K562 (cell line): Measurements from ENCODE around the gene CLTA. TPM values are rescaled to one million over a fixed set of nuclear protein-coding genes. Genes with fewer than 3 reads are reported as not detected.

Source experiments
- ARID3A ChIP-seq: IDR thresholded peaks from 2 replicates; pipeline ENCODE4 v1.6.1; 2012; ENCODE audit warnings: low read depth, low read length, improper control_type of control experiment, borderline replicate concordance
- CBFA2T2 ChIP-seq: fragments of 450-650 bp; conservative IDR thresholded peaks from 2 replicates; pipeline ENCODE4 v1.6.1; 2017; ENCODE audit warnings: mild to moderate bottlenecking
- CTCFL ChIP-seq: IDR thresholded peaks from 2 replicates; pipeline ENCODE4 v1.6.1; 2011; ENCODE audit warnings: borderline replicate concordance, low read depth, mild to moderate bottlenecking, moderate library complexity, low read length; ENCODE audit not compliant: insufficient read depth, poor library complexity, severe bottlenecking
- FIP1L1 ChIP-seq: fragments of 200-400 bp; formaldehyde crosslinking; IDR thresholded peaks from 2 replicates; pipeline ENCODE4 v1.6.1; 2018; ENCODE audit warnings: mild to moderate bottlenecking, low read depth, low read length; ENCODE audit not compliant: poor library complexity, severe bottlenecking
- GTF2F1 ChIP-seq: IDR thresholded peaks from 2 replicates; pipeline ENCODE4 v1.6.1; 2011; ENCODE audit warnings: low read depth, low read length, improper control_type of control experiment
- KDM1A ChIP-seq, 2 experiments: fragments of 450-650 bp; IDR thresholded peaks; 2 replicates each; pipeline ENCODE4 v1.6.1; 2016; ENCODE audit warnings: mild to moderate bottlenecking in 2 of 2
- POLR2AphosphoS2 ChIP-seq: IDR thresholded peaks from 2 replicates; pipeline ENCODE4 v1.6.1; 2012; ENCODE audit warnings: low read length, improper control_type of control experiment
- RBM34 ChIP-seq: fragments of 200-400 bp; formaldehyde crosslinking; IDR thresholded peaks from 2 replicates; pipeline ENCODE4 v1.6.1; 2018; ENCODE audit warnings: low read length, borderline replicate concordance; ENCODE audit not compliant: insufficient read depth
- RFX1 ChIP-seq: fragments of 450-650 bp; IDR thresholded peaks from 2 replicates; pipeline ENCODE4 v1.6.1; 2016; ENCODE audit warnings: mild to moderate bottlenecking, moderate library complexity
- SRF ChIP-seq, 2 experiments: fragments of 250-450, 450-650 bp in 1 of 2; sonication (Bioruptor Pico) in 1 of 2; sonication (generic) in 1 of 2; formaldehyde crosslinking; IDR thresholded peaks; 2 replicates each; pipeline versions ENCODE4 v1.5.0 to v1.5.1; 2020 to 2022; ENCODE audit warnings: mild to moderate bottlenecking in 1 of 2, missing genetic modification reagents in 1 of 2
- SUPT5H ChIP-seq: fragments of 450-650 bp; IDR thresholded peaks from 2 replicates; pipeline ENCODE4 v1.6.1; 2016
- ZFP91 ChIP-seq: sonication (generic); formaldehyde crosslinking; IDR thresholded peaks from 2 replicates; pipeline ENCODE4 v1.8.0; 2022; ENCODE audit warnings: mild to moderate bottlenecking, missing genetic modification reagents
- ZKSCAN1 ChIP-seq: fragments of 150-350 bp; IDR thresholded peaks from 2 replicates; pipeline ENCODE4 v1.6.1; 2016; ENCODE audit warnings: low read depth, low read length
- ZNF165 ChIP-seq: fragments of 250-450 bp; sonication (Bioruptor Pico); IDR thresholded peaks from 2 replicates; pipeline ENCODE4 v1.4.0; 2020; ENCODE audit warnings: borderline replicate concordance
- ZNF24 ChIP-seq: fragments of 450-650 bp; IDR thresholded peaks from 2 replicates; pipeline ENCODE4 v1.6.1; 2016
- ZNF274 ChIP-seq: IDR thresholded peaks from 2 replicates; pipeline ENCODE4 v1.6.1; 2011; ENCODE audit warnings: low read depth, mild to moderate bottlenecking, low read length, moderate library complexity, borderline replicate concordance
- ZNF311 ChIP-seq: fragments of 250-450 bp; sonication (Bioruptor Pico); IDR thresholded peaks from 2 replicates; pipeline ENCODE4 v1.4.0; 2020; ENCODE audit warnings: mild to moderate bottlenecking, moderate library complexity
- ZNF449 ChIP-seq: fragments of 250-450 bp; sonication (Bioruptor Pico); IDR thresholded peaks from 2 replicates; pipeline ENCODE4 v1.8.0; 2022; ENCODE audit warnings: moderate library complexity, mild to moderate bottlenecking, inconsistent platforms
- ZNF57 ChIP-seq: fragments of 450-650 bp; formaldehyde crosslinking; IDR thresholded peaks from 2 replicates; pipeline ENCODE4 v1.4.0; 2020; ENCODE audit warnings: mild to moderate bottlenecking, moderate library complexity
- ZNF79 ChIP-seq: fragments of 250-450 bp; sonication (Bioruptor Pico); IDR thresholded peaks from 2 replicates; pipeline ENCODE4 v1.4.0; 2020; ENCODE audit warnings: low read depth, mild to moderate bottlenecking, moderate library complexity
- polyA plus RNA-seq, 8 experiments: library from polyadenylated mRNA; depleted of rRNA in 4 of 8; stranded (reverse) in 5 of 8; unstranded in 3 of 8; fragments of >200 nt; fragmentation: Nextera tagmentation in 2 of 8; fragmentation: Illumina TruSeq in 1 of 8; extraction: Ambion mirVana in 2 of 8; extraction: Trizol in 1 of 8; gene quantifications; 2 replicates each; pipeline versions ENCODE4 v1.2.1 to v1.2.3, GENCODE V29; 2011 to 2014; ENCODE audit warnings: inconsistent platforms in 1 of 8, missing spikeins in 1 of 8
- total RNA-seq, 7 experiments: library from RNA; depleted of rRNA in 6 of 7; stranded (reverse); fragments of >200 nt in 6 of 7; fragmentation: Illumina TruSeq in 2 of 7; extraction: Trizol in 2 of 7; gene quantifications; 2 replicates each; pipeline versions ENCODE4 v1.2.1 to v1.2.3, GENCODE V29; 2011 to 2021; ENCODE audit warnings: low replicate concordance in 1 of 7

Gene CLTA
- total and polyA plus RNA-seq, 9 of the 15 experiments (the other 6 are each of a cell fraction or from before 2014, with no cell fraction given), result 37.8 to 219 (median 144) TPM

- peak; percentile 63; the same call in 1 of the 2 replicates for TF ChIP-seq GTF2F1
- no peak for TF ChIP-seq ZNF274
- TF ChIP-seq ZNF165, result no peak
- TF ChIP-seq ZKSCAN1, result no peak
- TF ChIP-seq ZNF24, result no peak
- TF ChIP-seq ZNF449 (CRISPR knock-in tag), result no peak
- no peak for TF ChIP-seq ZNF57 (CRISPR knock-in tag)
- TF ChIP-seq SUPT5H, result peak; percentile 88
- TF ChIP-seq ARID3A, result no peak
- TF ChIP-seq CBFA2T2, result no peak
- TF ChIP-seq ZFP91, result no peak
- no peak for TF ChIP-seq ZNF311 (CRISPR knock-in tag)
- peak; percentile 45 for TF ChIP-seq FIP1L1
- no peak for TF ChIP-seq RFX1
- TF ChIP-seq ZNF79 (CRISPR knock-in tag), result no peak
- no peak for TF ChIP-seq POLR2AphosphoS2
- no peak for TF ChIP-seq CTCFL
- no peak for TF ChIP-seq RBM34
- TF ChIP-seq SRF (CRISPR knock-in tag; IDR thresholded peaks at IDR 0.05), result peak in 1 of 2 experiments; percentile 42; a peak in 1 of 4 replicates
- no peak for TF ChIP-seq KDM1A (IDR thresholded peaks at IDR 0.05)
These were observed 67.7 kb downstream of the CLTA start, which contains the start of gene GNE (continued) for GRCh38 chr9:36258208-36258995.
